ENCODE measurements around the gene FAH.

DNA sequence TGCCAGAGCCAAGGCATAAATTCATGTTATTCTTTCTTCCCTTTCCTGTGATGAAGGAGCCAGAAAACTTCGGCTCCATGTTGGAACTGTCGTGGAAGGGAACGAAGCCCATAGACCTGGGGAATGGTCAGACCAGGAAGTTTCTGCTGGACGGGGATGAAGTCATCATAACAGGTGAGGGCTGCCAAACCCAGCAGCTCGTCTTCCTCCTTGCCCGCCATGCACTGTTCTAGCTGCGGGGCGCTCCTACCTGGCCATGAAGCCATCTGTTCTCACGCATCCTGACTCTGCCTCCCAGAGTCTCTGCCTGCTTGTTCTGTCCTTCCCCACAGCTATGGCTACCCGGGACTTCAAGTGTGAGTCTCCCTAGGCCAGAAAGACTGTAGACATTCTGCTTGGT lies 28.2 kb downstream of the FAH start:
- TF ChIP-seq JUN (IDR thresholded peaks at IDR 0.05; ENCODE audit: borderline replicate concordance, insufficient read depth, insufficient read length, low read depth) (no peak), POLR2A (IDR thresholded peaks at IDR 0.05; ENCODE audit: low read depth, low read length) (no peak), EZH2 (IDR thresholded peaks at IDR 0.05; ENCODE audit: borderline replicate concordance, low read depth, low read length, severe bottlenecking) (no peak), POLR2AphosphoS5 (IDR thresholded peaks at IDR 0.05; ENCODE audit: insufficient read depth, low read depth, low read length) (no peak), FOS (IDR thresholded peaks at IDR 0.05; ENCODE audit: borderline replicate concordance, insufficient read depth, low read length) (no peak), GATA2 (IDR thresholded peaks at IDR 0.05; ENCODE audit: insufficient read depth, insufficient read length, low read depth, low read length) (no peak)
- TF ChIP-seq, protein P1, sequence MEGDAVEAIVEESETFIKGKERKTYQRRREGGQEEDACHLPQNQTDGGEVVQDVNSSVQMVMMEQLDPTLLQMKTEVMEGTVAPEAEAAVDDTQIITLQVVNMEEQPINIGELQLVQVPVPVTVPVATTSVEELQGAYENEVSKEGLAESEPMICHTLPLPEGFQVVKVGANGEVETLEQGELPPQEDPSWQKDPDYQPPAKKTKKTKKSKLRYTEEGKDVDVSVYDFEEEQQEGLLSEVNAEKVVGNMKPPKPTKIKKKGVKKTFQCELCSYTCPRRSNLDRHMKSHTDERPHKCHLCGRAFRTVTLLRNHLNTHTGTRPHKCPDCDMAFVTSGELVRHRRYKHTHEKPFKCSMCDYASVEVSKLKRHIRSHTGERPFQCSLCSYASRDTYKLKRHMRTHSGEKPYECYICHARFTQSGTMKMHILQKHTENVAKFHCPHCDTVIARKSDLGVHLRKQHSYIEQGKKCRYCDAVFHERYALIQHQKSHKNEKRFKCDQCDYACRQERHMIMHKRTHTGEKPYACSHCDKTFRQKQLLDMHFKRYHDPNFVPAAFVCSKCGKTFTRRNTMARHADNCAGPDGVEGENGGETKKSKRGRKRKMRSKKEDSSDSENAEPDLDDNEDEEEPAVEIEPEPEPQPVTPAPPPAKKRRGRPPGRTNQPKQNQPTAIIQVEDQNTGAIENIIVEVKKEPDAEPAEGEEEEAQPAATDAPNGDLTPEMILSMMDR (IDR thresholded peaks at IDR 0.05; ENCODE audit: extremely low read depth in 1 of 2, insufficient read depth in 1 of 2, low read depth in 1 of 2, low read length in 2 of 2) = no peak
- TF ChIP-seq, protein P2, sequence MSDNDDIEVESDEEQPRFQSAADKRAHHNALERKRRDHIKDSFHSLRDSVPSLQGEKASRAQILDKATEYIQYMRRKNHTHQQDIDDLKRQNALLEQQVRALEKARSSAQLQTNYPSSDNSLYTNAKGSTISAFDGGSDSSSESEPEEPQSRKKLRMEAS (IDR thresholded peaks at IDR 0.05; ENCODE audit: insufficient read depth, insufficient read length) = no peak

Measured in endothelial cell of umbilical vein (primary cell).